GM12878 (cell line): Measurements from ENCODE around the gene LHFPL3. TPM values are rescaled to one million over a fixed set of nuclear protein-coding genes. Genes with fewer than 3 reads are reported as not detected.
"Not testable (repeated sequence)": the region's sequence is repeated elsewhere in the genome, so short reads cannot be mapped to it uniquely, and the experiment has no call there.

Experiments used
- ATAC-seq: fragments of 200-7000 bp; cut with Tn5 transposase; 3 replicates; pipeline ENCODE4 v1.9.1; 2020; ENCODE audit warnings: mild to moderate bottlenecking, moderate library complexity
- BruUV-seq: library from RNA; stranded (reverse); fragments of 400-500 nt; replicated peaks from 2 replicates; lab custom pipeline; 2021; lab: Mats Ljungman, UMichigan
- CTCF ChIA-PET: fragments of 300-600 bp; sonication (Branson Sonifier 250); formaldehyde crosslinking; extraction: SDS; loops from one replicate; lab custom pipeline; 2021; ENCODE audit warnings: inconsistent platforms; lab: Yijun Ruan, JAX
- POLR2A ChIA-PET: fragments of 350-600 bp; formaldehyde crosslinking; extraction: SDS; loops from one replicate; lab custom pipeline; 2021; ENCODE audit warnings: inconsistent platforms; lab: Charles Lee
- RAD21 ChIA-PET: fragments of 300-600 bp; sonication (Branson Sonifier 250); formaldehyde crosslinking; loops from one replicate; lab custom pipeline; 2023; ENCODE audit warnings: antibody characterized with exemption; ENCODE audit not compliant: unreplicated experiment; lab: Charles Lee
- SMC1A ChIA-PET: fragments of 300-600 bp; sonication (Branson Sonifier 250); formaldehyde crosslinking; loops from one replicate; lab custom pipeline; 2023; ENCODE audit not compliant: unreplicated experiment, uncharacterized antibody; lab: Charles Lee
- DNase-seq: peaks from one replicate; pipeline ENCODE4 v3.0.0-alpha.2; 2011; ENCODE audit warnings: low read depth, low spot score
- FAIRE-seq: peaks from 3 replicates; lab custom pipeline; 2011; peaks lifted over from hg19 to GRCh38; lab: Jason Lieb, UNC
- H2AFZ ChIP-seq: 2 replicates; pipeline ENCODE4 v1.6.0; 2011; ENCODE audit warnings: low read depth, low read length, control low read depth; ENCODE audit not compliant: control insufficient read depth
- H3K27ac ChIP-seq: 2 replicates; pipeline ENCODE4 v1.5.1; 2011; ENCODE audit warnings: control low read depth; ENCODE audit not compliant: control insufficient read depth, insufficient read depth
- H3K27me3 ChIP-seq, 2 experiments: replicated peaks in 1 of 2; 2 replicates each; pipeline versions ENCODE4 v1.6.0 to v1.6.1; 2011; ENCODE audit warnings: low read length in 1 of 2; ENCODE audit not compliant: control insufficient read depth in 2 of 2, insufficient read depth in 2 of 2
- H3K36me3 ChIP-seq, 2 experiments: 2 replicates each; pipeline ENCODE4 v1.5.1; 2011; ENCODE audit warnings: low read length in 1 of 2; ENCODE audit not compliant: control insufficient read depth in 2 of 2, insufficient read depth in 2 of 2
- H3K4me1 ChIP-seq: 2 replicates; pipeline ENCODE4 v1.6.1; 2011; ENCODE audit warnings: mild to moderate bottlenecking, low read length, moderate library complexity, mixed read lengths; ENCODE audit not compliant: control insufficient read depth, insufficient read depth
- H3K4me2 ChIP-seq: 2 replicates; pipeline ENCODE4 v1.6.0; 2011; ENCODE audit warnings: control low read depth; ENCODE audit not compliant: control insufficient read depth, insufficient read depth
- H3K4me3 ChIP-seq: fragments of 200-600 bp; sonication (generic); 2 replicates; pipeline ENCODE4 v1.5.1; 2016
- H3K79me2 ChIP-seq: 2 replicates; pipeline ENCODE4 v1.6.0; 2011; ENCODE audit warnings: low read length; ENCODE audit not compliant: control insufficient read depth, insufficient read depth
- H3K9ac ChIP-seq: 2 replicates; pipeline ENCODE4 v1.8.0; 2011; ENCODE audit warnings: low read length, control low read depth, mixed read lengths; ENCODE audit not compliant: control insufficient read depth, insufficient read depth
- H3K9me3 ChIP-seq: replicated peaks from 3 replicates; pipeline ENCODE4 v1.5.1; 2011; ENCODE audit warnings: mild to moderate bottlenecking, low read length; ENCODE audit not compliant: control insufficient read depth, insufficient read depth
- H4K20me1 ChIP-seq: 2 replicates; pipeline ENCODE4 v1.6.0; 2011; ENCODE audit not compliant: control insufficient read depth, insufficient read depth
- WGBS: methylation state at CpG from one replicate; pipeline ENCODE4 v1.1.6; 2016; ENCODE audit warnings: low lambda C conversion rate; ENCODE audit not compliant: insufficient replicate concordance, insufficient coverage; ENCODE audit errors: missing lambda C conversion rate; 5-methylcytosine and 5-hydroxymethylcytosine counted together
- in situ Hi-C: fragments of 300-500 bp; cut with MboI; formaldehyde crosslinking; loops from 9 replicates; pipeline ENCODE4 v1.14.3; 2018; ENCODE audit warnings: mixed read lengths
- intact Hi-C: fragments of 100-400 bp; cut with micrococcal nuclease; formaldehyde crosslinking; loops from one replicate; pipeline ENCODE4 v1.14.2; 2022; ENCODE audit not compliant: unreplicated experiment
- polyA plus RNA-seq, 11 experiments: library from polyadenylated mRNA; depleted of rRNA in 4 of 11; unstranded in 6 of 11; stranded (reverse) in 5 of 11; fragments of >200 nt; fragmentation: Nextera tagmentation in 4 of 11; fragmentation: Illumina TruSeq in 1 of 11; extraction: Ambion mirVana in 4 of 11; extraction: Trizol in 1 of 11; gene quantifications; 1 replicate in 1 of 11; 2 replicates in 10 of 11; pipeline versions ENCODE4 v1.2.1 to v1.2.3, GENCODE V29; 2011 to 2016; ENCODE audit warnings: inconsistent platforms in 2 of 11, missing spikeins in 2 of 11, low read depth in 1 of 11
- total RNA-seq, 4 experiments: library from RNA; depleted of rRNA in 3 of 4; stranded (reverse); fragments of >200 nt in 3 of 4; fragmentation: Illumina TruSeq in 1 of 4; extraction: Trizol in 1 of 4; gene quantifications; 2 replicates each; pipeline versions ENCODE4 v1.2.1 to v1.2.3, GENCODE V29; 2013 to 2021
- TF ChIP-seq, protein P1 (sequence below): IDR thresholded peaks from 2 replicates; pipeline ENCODE4 v1.6.1; 2012; ENCODE audit warnings: low read depth, low read length, improper control_type of control experiment

Gene LHFPL3
- total and polyA plus RNA-seq, 10 of the 15 experiments (the other 5 are each of a cell fraction or from before 2014, with no cell fraction given): 0.09 TPM; not detected in 9

DNA sequence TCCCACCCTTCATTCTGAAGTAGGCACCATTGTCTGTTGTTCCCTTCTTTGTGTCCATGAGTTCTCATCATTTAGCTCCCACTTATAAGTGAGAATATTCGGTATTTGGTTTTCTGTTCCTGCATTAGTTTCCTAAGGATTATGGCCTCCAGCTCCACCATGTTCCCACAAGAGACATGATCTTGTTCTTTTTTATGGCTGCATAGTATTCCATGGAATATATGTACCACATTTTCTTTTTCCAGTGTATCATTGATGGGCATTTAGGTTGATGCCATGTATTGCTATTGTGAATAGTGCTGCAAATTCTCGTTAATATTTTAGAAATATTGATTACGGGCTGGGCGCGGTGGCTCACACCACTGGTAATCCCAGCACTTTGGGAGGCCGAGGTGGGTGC, 609.1 kb downstream of the LHFPL3 start:
- FAIRE-seq, H3K9ac ChIP-seq, intact Hi-C loops, H3K36me3 ChIP-seq, H3K27ac ChIP-seq, H3K27me3 ChIP-seq, BruUV-seq, H4K20me1 ChIP-seq, H3K4me3 ChIP-seq, H3K4me2 ChIP-seq, ATAC-seq, H3K9me3 ChIP-seq, H2AFZ ChIP-seq, in situ Hi-C loops, DNase-seq, H3K79me2 ChIP-seq: not testable (repeated sequence)
- RAD21 ChIA-PET: interaction anchor here (1.3 to 1.7 kb wide), 2 partner anchors 11 to 47 kb away, joined by 4 to 5 read pairs; no protein-coding TSS in a partner anchor
- POLR2A ChIA-PET: interaction anchor here (0.7 kb wide), 1 partner anchor 340 kb away, joined by 3 read pairs; no protein-coding TSS in a partner anchor
- WGBS: 86% methylated on average over 6 of the region's 6 CpGs
- peaks cover 13% of the 10 kb centered on the region for H3K4me1 ChIP-seq
- CTCF ChIA-PET: interaction anchor here (0.6 to 3.8 kb wide), 4 partner anchors 11 to 42 kb away, joined by 3 to 23 read pairs (median 6); no protein-coding TSS in a partner anchor
- SMC1A ChIA-PET: interaction anchor here (1.3 to 1.5 kb wide), 3 partner anchors 14 to 54 kb away, joined by 3 to 4 read pairs (median 3); no protein-coding TSS in a partner anchor

GRCh38 chr7:104938741-104939390, 610.5 kb downstream of the LHFPL3 start:
- no peak overlapping the region for H3K4me3 ChIP-seq
- intact Hi-C loops: no loop called here
- H3K9ac ChIP-seq: no peak overlapping the region
- ATAC-seq (no peak), DNase-seq (no peak), FAIRE-seq (no peak)
- H3K27me3 ChIP-seq: no peaks in the 10 kb centered on the region
- no peaks in the 10 kb centered on the region for H3K79me2 ChIP-seq
- no peak overlapping the region for H3K4me2 ChIP-seq
- in situ Hi-C loops: no loop called here
- POLR2A ChIA-PET: interaction anchor here (0.6 to 1.0 kb wide), 3 partner anchors 13 to 88 kb away, joined by 3 to 4 read pairs (median 3); no protein-coding TSS in a partner anchor
- TF ChIP-seq, protein P1, sequence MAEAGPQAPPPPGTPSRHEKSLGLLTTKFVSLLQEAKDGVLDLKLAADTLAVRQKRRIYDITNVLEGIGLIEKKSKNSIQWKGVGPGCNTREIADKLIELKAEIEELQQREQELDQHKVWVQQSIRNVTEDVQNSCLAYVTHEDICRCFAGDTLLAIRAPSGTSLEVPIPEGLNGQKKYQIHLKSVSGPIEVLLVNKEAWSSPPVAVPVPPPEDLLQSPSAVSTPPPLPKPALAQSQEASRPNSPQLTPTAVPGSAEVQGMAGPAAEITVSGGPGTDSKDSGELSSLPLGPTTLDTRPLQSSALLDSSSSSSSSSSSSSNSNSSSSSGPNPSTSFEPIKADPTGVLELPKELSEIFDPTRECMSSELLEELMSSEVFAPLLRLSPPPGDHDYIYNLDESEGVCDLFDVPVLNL: no peak
- no TSS peak for BruUV-seq
- H3K4me1 ChIP-seq: peaks cover 25% of the 10 kb centered on the region
- H2AFZ ChIP-seq: no peak overlapping the region
- no peaks in the 10 kb centered on the region; the same call in 2 of the 3 replicates for H3K9me3 ChIP-seq
- no peaks in the 10 kb centered on the region for H4K20me1 ChIP-seq
- SMC1A ChIA-PET: interaction anchor here (0.6 to 11.3 kb wide), 7 partner anchors 9 to 55 kb away, joined by 3 to 116 read pairs (median 4); no protein-coding TSS in a partner anchor
- 0% methylated on average over 1 of the region's 1 CpG for WGBS
- CTCF ChIA-PET: interaction anchor here (1.1 to 3.8 kb wide), 4 partner anchors 9 to 42 kb away, joined by 3 to 23 read pairs (median 13); no protein-coding TSS in a partner anchor
- H3K36me3 ChIP-seq: no peaks in the 10 kb centered on the region; a peak in 1 of 4 replicates
- RAD21 ChIA-PET: interaction anchor here (1.3 to 2.2 kb wide), 2 partner anchors 18 to 42 kb away, joined by 3 to 10 read pairs; no protein-coding TSS in a partner anchor
- H3K27ac ChIP-seq: no peak overlapping the region
